HEK293 (cell line): ENCODE data around the gene ADGRB3.

Experiments
- CTCF ChIA-PET: fragments of 350-600 bp; formaldehyde crosslinking; extraction: SDS; loops from one replicate; lab custom pipeline; 2021; ENCODE audit warnings: antibody characterized with exemption; lab: Yijun Ruan, JAX
- POLR2A ChIA-PET: fragments of 300-600 bp; formaldehyde crosslinking; extraction: SDS; loops from one replicate; lab custom pipeline; 2020; ENCODE audit warnings: antibody characterized with exemption, inconsistent platforms; lab: Yijun Ruan, JAX
- H3K27ac ChIP-seq: fragments of 200-500 bp; sonication (Bioruptor generic); 2 replicates; pipeline ENCODE4 v1.5.1; 2014; ENCODE audit warnings: low read depth, low read length, control low read depth, inconsistent platforms; ENCODE audit errors: extremely low read depth
- H3K36me3 ChIP-seq, 2 experiments: fragments of 200-500 bp in 1 of 2; sonication (Bioruptor generic) in 1 of 2; 1 replicate in 1 of 2; 2 replicates in 1 of 2; pipeline ENCODE4 v1.5.1; 2014 to 2017; ENCODE audit warnings: inconsistent platforms in 2 of 2, low read length in 2 of 2; ENCODE audit not compliant: control insufficient read depth in 2 of 2, insufficient read depth in 1 of 2
- H3K4me1 ChIP-seq: fragments of 200-500 bp; sonication (Bioruptor generic); 2 replicates; pipeline ENCODE4 v1.5.1; 2014; ENCODE audit warnings: mild to moderate bottlenecking, low read length, inconsistent platforms; ENCODE audit not compliant: control insufficient read depth, insufficient read depth
- H3K4me3 ChIP-seq: 2 replicates; pipeline ENCODE4 v1.5.1; 2011; ENCODE audit warnings: low read depth, mild to moderate bottlenecking, control low read depth, low read length, moderate library complexity
- H3K9me3 ChIP-seq: fragments of 200-500 bp; sonication (Bioruptor generic); 2 replicates; pipeline ENCODE4 v1.5.1; 2014; ENCODE audit warnings: low read depth, low read length, inconsistent platforms; ENCODE audit not compliant: control insufficient read depth, insufficient read depth
- HOXC10 ChIP-seq: sonication (generic); formaldehyde crosslinking; IDR thresholded peaks from 2 replicates; pipeline ENCODE4 v1.8.1; 2023; ENCODE audit warnings: mild to moderate bottlenecking, missing genetic modification reagents
- MEIS1 ChIP-seq: sonication (generic); formaldehyde crosslinking; IDR thresholded peaks from 2 replicates; pipeline ENCODE4 v1.8.1; 2022; ENCODE audit warnings: missing genetic modification reagents, mild to moderate bottlenecking, borderline replicate concordance
- OSR2 ChIP-seq: fragments of 450-650 bp; formaldehyde crosslinking; IDR thresholded peaks from 2 replicates; pipeline ENCODE4 v1.5.1; 2016; ENCODE audit warnings: missing biosample characterization, missing genetic modification characterization
- TRIM28 ChIP-seq: IDR thresholded peaks from 2 replicates; pipeline ENCODE4 v1.6.1; 2011; ENCODE audit warnings: low read length, control low read depth, borderline replicate concordance
- ZBTB20 ChIP-seq: fragments of 450-650 bp; formaldehyde crosslinking; IDR thresholded peaks from 2 replicates; pipeline ENCODE4 v1.5.1; 2016; ENCODE audit warnings: missing biosample characterization, missing genetic modification characterization
- ZBTB21 ChIP-seq: fragments of 450-650 bp; formaldehyde crosslinking; IDR thresholded peaks from 2 replicates; pipeline ENCODE4 v1.5.1; 2017; ENCODE audit warnings: missing biosample characterization, missing genetic modification characterization
- ZIC2 ChIP-seq: fragments of 450-650 bp; formaldehyde crosslinking; IDR thresholded peaks from 2 replicates; pipeline ENCODE4 v1.5.1; 2016; ENCODE audit warnings: missing biosample characterization, missing genetic modification characterization
- ZNF16 ChIP-seq: fragments of 450-650 bp; formaldehyde crosslinking; IDR thresholded peaks from 2 replicates; pipeline ENCODE4 v1.5.1; 2016; ENCODE audit warnings: low read depth, missing biosample characterization, missing genetic modification characterization
- ZNF37A ChIP-seq: fragments of 450-650 bp; IDR thresholded peaks from 2 replicates; pipeline ENCODE4 v1.5.1; 2018; ENCODE audit warnings: missing biosample characterization, missing genetic modification characterization
- ZNF433 ChIP-seq: fragments of 450-650 bp; formaldehyde crosslinking; IDR thresholded peaks from 2 replicates; pipeline ENCODE4 v1.5.1; 2016; ENCODE audit warnings: missing biosample characterization, missing genetic modification characterization, low read depth
- ZNF621 ChIP-seq: fragments of 450-650 bp; formaldehyde crosslinking; IDR thresholded peaks from 2 replicates; pipeline ENCODE4 v1.5.1; 2017; ENCODE audit warnings: missing biosample characterization, missing genetic modification characterization
- TF ChIP-seq, protein P1 (sequence below): fragments of 450-650 bp; formaldehyde crosslinking; IDR thresholded peaks from 2 replicates; pipeline ENCODE4 v1.5.1; 2016; ENCODE audit warnings: missing biosample characterization, missing genetic modification characterization
- TF ChIP-seq, protein P2 (sequence below): fragments of 450-650 bp; formaldehyde crosslinking; IDR thresholded peaks from 2 replicates; pipeline ENCODE4 v1.5.1; 2016; ENCODE audit warnings: missing biosample characterization, missing genetic modification characterization
- TF ChIP-seq, protein P3 (sequence below): fragments of 450-650 bp; IDR thresholded peaks from 2 replicates; pipeline ENCODE4 v1.5.1; 2018; ENCODE audit warnings: missing biosample characterization, mild to moderate bottlenecking, missing genetic modification characterization
- TF ChIP-seq, protein P4 (sequence below): fragments of 450-650 bp; formaldehyde crosslinking; IDR thresholded peaks from 2 replicates; pipeline ENCODE4 v1.5.1; 2016; ENCODE audit warnings: missing biosample characterization, missing genetic modification characterization
- TF ChIP-seq, protein P5 (sequence below): fragments of 450-650 bp; formaldehyde crosslinking; IDR thresholded peaks from 2 replicates; pipeline ENCODE4 v1.5.1; 2016; ENCODE audit warnings: missing biosample characterization, missing genetic modification characterization

ADGRB3 gene

DNA sequence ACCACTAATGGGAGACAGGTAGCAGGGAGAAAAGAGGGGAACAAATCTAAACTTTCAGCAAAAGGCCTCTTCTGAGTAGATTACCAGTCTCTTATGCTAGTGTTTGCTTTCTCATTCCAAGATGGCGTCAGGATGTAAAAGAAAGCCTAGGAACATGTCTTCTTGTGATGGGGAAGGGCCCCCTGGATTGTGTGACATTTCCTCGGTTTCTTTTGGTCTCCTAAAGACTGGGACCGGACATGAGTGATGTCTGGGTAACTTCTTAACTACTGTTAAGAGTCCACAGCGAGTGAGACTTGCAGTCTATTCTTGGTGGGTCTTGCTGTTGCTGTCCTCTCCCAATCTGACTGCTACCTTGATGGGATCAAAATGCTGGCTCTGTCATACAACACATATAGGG lies 60.3 kb downstream of the ADGRB3 start:
- no peak overlapping the region for H3K4me3 ChIP-seq
- H3K27ac ChIP-seq, result no peak overlapping the region
- H3K9me3 ChIP-seq, result no peaks in the 10 kb centered on the region
- H3K4me1 ChIP-seq, result no peaks in the 10 kb centered on the region
- CTCF ChIA-PET, result no interaction called here
- H3K36me3 ChIP-seq, result no peaks in the 10 kb centered on the region
- POLR2A ChIA-PET, result no interaction called here
- TF ChIP-seq ZBTB21 (tag by site-specific recombination) (no peak), ZNF16 (tag by site-specific recombination) (no peak), OSR2 (tag by site-specific recombination) (no peak), ZNF621 (tag by site-specific recombination) (no peak), ZNF433 (tag by site-specific recombination) (no peak), HOXC10 (no peak), ZBTB20 (no peak), TRIM28 (no peak), MEIS1 (CRISPR knock-in tag) (no peak), ZIC2 (tag by site-specific recombination) (no peak), ZNF37A (tag by site-specific recombination) (no peak)
- TF ChIP-seq, protein P1, sequence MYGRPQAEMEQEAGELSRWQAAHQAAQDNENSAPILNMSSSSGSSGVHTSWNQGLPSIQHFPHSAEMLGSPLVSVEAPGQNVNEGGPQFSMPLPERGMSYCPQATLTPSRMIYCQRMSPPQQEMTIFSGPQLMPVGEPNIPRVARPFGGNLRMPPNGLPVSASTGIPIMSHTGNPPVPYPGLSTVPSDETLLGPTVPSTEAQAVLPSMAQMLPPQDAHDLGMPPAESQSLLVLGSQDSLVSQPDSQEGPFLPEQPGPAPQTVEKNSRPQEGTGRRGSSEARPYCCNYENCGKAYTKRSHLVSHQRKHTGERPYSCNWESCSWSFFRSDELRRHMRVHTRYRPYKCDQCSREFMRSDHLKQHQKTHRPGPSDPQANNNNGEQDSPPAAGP (tag by site-specific recombination), result no peak
- TF ChIP-seq, protein P2, sequence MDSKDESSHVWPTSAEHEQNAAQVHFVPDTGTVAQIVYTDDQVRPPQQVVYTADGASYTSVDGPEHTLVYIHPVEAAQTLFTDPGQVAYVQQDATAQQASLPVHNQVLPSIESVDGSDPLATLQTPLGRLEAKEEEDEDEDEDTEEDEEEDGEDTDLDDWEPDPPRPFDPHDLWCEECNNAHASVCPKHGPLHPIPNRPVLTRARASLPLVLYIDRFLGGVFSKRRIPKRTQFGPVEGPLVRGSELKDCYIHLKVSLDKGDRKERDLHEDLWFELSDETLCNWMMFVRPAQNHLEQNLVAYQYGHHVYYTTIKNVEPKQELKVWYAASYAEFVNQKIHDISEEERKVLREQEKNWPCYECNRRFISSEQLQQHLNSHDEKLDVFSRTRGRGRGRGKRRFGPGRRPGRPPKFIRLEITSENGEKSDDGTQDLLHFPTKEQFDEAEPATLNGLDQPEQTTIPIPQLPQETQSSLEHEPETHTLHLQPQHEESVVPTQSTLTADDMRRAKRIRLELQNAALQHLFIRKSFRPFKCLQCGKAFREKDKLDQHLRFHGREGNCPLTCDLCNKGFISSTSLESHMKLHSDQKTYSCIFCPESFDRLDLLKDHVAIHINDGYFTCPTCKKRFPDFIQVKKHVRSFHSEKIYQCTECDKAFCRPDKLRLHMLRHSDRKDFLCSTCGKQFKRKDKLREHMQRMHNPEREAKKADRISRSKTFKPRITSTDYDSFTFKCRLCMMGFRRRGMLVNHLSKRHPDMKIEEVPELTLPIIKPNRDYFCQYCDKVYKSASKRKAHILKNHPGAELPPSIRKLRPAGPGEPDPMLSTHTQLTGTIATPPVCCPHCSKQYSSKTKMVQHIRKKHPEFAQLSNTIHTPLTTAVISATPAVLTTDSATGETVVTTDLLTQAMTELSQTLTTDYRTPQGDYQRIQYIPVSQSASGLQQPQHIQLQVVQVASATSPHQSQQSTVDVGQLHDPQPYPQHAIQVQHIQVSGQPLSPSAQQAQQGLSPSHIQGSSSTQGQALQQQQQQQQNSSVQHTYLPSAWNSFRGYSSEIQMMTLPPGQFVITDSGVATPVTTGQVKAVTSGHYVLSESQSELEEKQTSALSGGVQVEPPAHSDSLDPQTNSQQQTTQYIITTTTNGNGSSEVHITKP (tag by site-specific recombination), result no peak
- TF ChIP-seq, protein P3, sequence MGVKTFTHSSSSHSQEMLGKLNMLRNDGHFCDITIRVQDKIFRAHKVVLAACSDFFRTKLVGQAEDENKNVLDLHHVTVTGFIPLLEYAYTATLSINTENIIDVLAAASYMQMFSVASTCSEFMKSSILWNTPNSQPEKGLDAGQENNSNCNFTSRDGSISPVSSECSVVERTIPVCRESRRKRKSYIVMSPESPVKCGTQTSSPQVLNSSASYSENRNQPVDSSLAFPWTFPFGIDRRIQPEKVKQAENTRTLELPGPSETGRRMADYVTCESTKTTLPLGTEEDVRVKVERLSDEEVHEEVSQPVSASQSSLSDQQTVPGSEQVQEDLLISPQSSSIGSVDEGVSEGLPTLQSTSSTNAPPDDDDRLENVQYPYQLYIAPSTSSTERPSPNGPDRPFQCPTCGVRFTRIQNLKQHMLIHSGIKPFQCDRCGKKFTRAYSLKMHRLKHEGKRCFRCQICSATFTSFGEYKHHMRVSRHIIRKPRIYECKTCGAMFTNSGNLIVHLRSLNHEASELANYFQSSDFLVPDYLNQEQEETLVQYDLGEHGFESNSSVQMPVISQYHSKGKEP (tag by site-specific recombination), result no peak
- TF ChIP-seq, protein P4, sequence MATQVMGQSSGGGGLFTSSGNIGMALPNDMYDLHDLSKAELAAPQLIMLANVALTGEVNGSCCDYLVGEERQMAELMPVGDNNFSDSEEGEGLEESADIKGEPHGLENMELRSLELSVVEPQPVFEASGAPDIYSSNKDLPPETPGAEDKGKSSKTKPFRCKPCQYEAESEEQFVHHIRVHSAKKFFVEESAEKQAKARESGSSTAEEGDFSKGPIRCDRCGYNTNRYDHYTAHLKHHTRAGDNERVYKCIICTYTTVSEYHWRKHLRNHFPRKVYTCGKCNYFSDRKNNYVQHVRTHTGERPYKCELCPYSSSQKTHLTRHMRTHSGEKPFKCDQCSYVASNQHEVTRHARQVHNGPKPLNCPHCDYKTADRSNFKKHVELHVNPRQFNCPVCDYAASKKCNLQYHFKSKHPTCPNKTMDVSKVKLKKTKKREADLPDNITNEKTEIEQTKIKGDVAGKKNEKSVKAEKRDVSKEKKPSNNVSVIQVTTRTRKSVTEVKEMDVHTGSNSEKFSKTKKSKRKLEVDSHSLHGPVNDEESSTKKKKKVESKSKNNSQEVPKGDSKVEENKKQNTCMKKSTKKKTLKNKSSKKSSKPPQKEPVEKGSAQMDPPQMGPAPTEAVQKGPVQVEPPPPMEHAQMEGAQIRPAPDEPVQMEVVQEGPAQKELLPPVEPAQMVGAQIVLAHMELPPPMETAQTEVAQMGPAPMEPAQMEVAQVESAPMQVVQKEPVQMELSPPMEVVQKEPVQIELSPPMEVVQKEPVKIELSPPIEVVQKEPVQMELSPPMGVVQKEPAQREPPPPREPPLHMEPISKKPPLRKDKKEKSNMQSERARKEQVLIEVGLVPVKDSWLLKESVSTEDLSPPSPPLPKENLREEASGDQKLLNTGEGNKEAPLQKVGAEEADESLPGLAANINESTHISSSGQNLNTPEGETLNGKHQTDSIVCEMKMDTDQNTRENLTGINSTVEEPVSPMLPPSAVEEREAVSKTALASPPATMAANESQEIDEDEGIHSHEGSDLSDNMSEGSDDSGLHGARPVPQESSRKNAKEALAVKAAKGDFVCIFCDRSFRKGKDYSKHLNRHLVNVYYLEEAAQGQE (tag by site-specific recombination), result no peak
- TF ChIP-seq, protein P5, sequence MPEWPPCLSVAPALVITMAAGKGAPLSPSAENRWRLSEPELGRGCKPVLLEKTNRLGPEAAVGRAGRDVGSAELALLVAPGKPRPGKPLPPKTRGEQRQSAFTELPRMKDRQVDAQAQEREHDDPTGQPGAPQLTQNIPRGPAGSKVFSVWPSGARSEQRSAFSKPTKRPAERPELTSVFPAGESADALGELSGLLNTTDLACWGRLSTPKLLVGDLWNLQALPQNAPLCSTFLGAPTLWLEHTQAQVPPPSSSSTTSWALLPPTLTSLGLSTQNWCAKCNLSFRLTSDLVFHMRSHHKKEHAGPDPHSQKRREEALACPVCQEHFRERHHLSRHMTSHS (tag by site-specific recombination), result no peak
- TF ChIP-seq, all 188 proteins: peak for 0
